G401 (cell line): ENCODE measurements around the gene ANKRA2. TPM values are rescaled to one million over a fixed set of nuclear protein-coding genes. Genes with fewer than 3 reads are reported as not detected.

Experiments used
- DNase-seq: peaks from one replicate; pipeline ENCODE4 v3.0.0-alpha.2; 2015; ENCODE audit warnings: low spot score
- in situ Hi-C: cut with HindIII; loops from 2 replicates; pipeline ENCODE4 v1.10.0; 2016; ENCODE audit warnings: low sequenced_read_pairs, mixed read lengths
- total RNA-seq: library from RNA; depleted of rRNA; stranded (reverse); fragments of >200 nt; shearing (Covaris generic); gene quantifications from 2 replicates; pipeline ENCODE4 v1.2.3, GENCODE V29; 2014

Gene ANKRA2
- total RNA-seq, 1 experiment from 2014 or later = 26.2 TPM

- in situ Hi-C loops = no loop called here
- DNase-seq = no peak
Observed at GRCh38 chr5:73564018-73564417, 1.4 kb downstream of the ANKRA2 start.

- in situ Hi-C loops = no loop called here
- DNase-seq = no peak
Observed at GRCh38 chr5:73558950-73559349, 6.5 kb downstream of the ANKRA2 start.

GRCh38 chr5:73552642-73553041, 12.8 kb downstream of the ANKRA2 start:
- in situ Hi-C loops = no loop called here

GRCh38 chr5:73550016-73550415, 15.4 kb downstream of the ANKRA2 start:
- in situ Hi-C loops = no loop called here
- no peak for DNase-seq

More at GRCh38 chr5:73552642-73553041, 12.8 kb downstream of the ANKRA2 start:
- no peak for DNase-seq

- in situ Hi-C loops = no loop called here
- no peak for DNase-seq
Observed at GRCh38 chr5:73545403-73545779, 20.0 kb downstream of the ANKRA2 start.

- in situ Hi-C loops = no loop called here
- no peak for DNase-seq
Observed at GRCh38 chr5:73544429-73545402, 20.7 kb downstream of the ANKRA2 start.

GRCh38 chr5:73542020-73542419, 23.4 kb downstream of the ANKRA2 start:
- in situ Hi-C loops = no loop called here
- DNase-seq = no peak

- DNase-seq = no peak
- in situ Hi-C loops = no loop called here
Observed at GRCh38 chr5:73540192-73540591, 25.2 kb downstream of the ANKRA2 start.

GRCh38 chr5:73539730-73540129, 25.7 kb downstream of the ANKRA2 start:
- in situ Hi-C loops = no loop called here
- no peak for DNase-seq

GRCh38 chr5:73534971-73535370, 30.5 kb downstream of the ANKRA2 start:
- in situ Hi-C loops = no loop called here
- no peak for DNase-seq

GRCh38 chr5:73534011-73534644, 31.3 kb downstream of the ANKRA2 start:
- in situ Hi-C loops = no loop called here
- DNase-seq = no peak

GRCh38 chr5:73532195-73532594, 33.2 kb downstream of the ANKRA2 start:
- in situ Hi-C loops = no loop called here

GRCh38 chr5:73531356-73531755, 34.1 kb downstream of the ANKRA2 start:
- in situ Hi-C loops = no loop called here
- DNase-seq = no peak

More at GRCh38 chr5:73532195-73532594, 33.2 kb downstream of the ANKRA2 start:
- DNase-seq = no peak

GRCh38 chr5:73529081-73529480, 36.4 kb downstream of the ANKRA2 start:
- in situ Hi-C loops = no loop called here

GRCh38 chr5:73528248-73528647, 37.2 kb downstream of the ANKRA2 start:
- no peak for DNase-seq
- in situ Hi-C loops = no loop called here

More at GRCh38 chr5:73529081-73529480, 36.4 kb downstream of the ANKRA2 start:
- DNase-seq = no peak

GRCh38 chr5:73525606-73526203, 39.7 kb downstream of the ANKRA2 start:
- no peak for DNase-seq
- in situ Hi-C loops = no loop called here

- in situ Hi-C loops = no loop called here
- DNase-seq = no peak
Observed at GRCh38 chr5:73523861-73524260, 41.6 kb downstream of the ANKRA2 start.

GRCh38 chr5:73522989-73523388, 42.5 kb downstream of the ANKRA2 start:
- DNase-seq = no peak
- in situ Hi-C loops = no loop called here

GRCh38 chr5:73519531-73520283, 45.7 kb downstream of the ANKRA2 start:
- in situ Hi-C loops = no loop called here
- peak; percentile 84 for DNase-seq
